ENCODE results near the gene SLC6A8.
"Not testable (repeated sequence)": the region's sequence is repeated elsewhere in the genome, so short reads cannot be mapped to it uniquely, and the experiment has no call there.

SLC6A8 gene

DNA sequence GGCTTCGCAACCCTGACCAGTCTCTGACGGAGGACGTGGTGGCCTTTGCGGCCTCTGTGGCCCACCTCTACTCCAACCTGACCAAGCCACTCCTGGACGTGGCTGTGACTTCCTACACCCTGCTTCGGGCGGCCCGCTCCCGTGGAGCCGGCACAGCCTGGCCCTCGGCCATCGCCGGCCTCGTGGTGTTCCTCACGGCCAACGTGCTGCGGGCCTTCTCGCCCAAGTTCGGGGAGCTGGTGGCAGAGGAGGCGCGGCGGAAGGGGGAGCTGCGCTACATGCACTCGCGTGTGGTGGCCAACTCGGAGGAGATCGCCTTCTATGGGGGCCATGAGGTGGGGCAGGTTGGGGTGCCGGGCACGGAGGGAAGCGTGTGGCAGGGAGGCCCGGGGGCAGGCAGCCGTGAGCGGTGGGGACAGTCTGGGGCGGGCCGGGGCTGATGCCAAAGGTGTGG lies 38.1 kb downstream of the SLC6A8 start:
- H3K9me3 Mint-ChIP-seq: peaks cover 48% of the 10 kb centered on the region
- H3K36me3 Mint-ChIP-seq (ENCODE audit: low read depth): peaks cover 20% of the 10 kb centered on the region
- H3K27ac Mint-ChIP-seq: no peak overlapping the region
- TF ChIP-seq, protein P1, sequence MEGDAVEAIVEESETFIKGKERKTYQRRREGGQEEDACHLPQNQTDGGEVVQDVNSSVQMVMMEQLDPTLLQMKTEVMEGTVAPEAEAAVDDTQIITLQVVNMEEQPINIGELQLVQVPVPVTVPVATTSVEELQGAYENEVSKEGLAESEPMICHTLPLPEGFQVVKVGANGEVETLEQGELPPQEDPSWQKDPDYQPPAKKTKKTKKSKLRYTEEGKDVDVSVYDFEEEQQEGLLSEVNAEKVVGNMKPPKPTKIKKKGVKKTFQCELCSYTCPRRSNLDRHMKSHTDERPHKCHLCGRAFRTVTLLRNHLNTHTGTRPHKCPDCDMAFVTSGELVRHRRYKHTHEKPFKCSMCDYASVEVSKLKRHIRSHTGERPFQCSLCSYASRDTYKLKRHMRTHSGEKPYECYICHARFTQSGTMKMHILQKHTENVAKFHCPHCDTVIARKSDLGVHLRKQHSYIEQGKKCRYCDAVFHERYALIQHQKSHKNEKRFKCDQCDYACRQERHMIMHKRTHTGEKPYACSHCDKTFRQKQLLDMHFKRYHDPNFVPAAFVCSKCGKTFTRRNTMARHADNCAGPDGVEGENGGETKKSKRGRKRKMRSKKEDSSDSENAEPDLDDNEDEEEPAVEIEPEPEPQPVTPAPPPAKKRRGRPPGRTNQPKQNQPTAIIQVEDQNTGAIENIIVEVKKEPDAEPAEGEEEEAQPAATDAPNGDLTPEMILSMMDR (IDR thresholded peaks at IDR 0.05): no peak
- DNase-seq: no peak
- peaks cover 2% of the 10 kb centered on the region for H3K27me3 Mint-ChIP-seq (ENCODE audit: low read depth, poor library complexity)
- peaks cover 30% of the 10 kb centered on the region for H3K4me1 Mint-ChIP-seq
- H3K4me3 Mint-ChIP-seq: no peak overlapping the region

DNA sequence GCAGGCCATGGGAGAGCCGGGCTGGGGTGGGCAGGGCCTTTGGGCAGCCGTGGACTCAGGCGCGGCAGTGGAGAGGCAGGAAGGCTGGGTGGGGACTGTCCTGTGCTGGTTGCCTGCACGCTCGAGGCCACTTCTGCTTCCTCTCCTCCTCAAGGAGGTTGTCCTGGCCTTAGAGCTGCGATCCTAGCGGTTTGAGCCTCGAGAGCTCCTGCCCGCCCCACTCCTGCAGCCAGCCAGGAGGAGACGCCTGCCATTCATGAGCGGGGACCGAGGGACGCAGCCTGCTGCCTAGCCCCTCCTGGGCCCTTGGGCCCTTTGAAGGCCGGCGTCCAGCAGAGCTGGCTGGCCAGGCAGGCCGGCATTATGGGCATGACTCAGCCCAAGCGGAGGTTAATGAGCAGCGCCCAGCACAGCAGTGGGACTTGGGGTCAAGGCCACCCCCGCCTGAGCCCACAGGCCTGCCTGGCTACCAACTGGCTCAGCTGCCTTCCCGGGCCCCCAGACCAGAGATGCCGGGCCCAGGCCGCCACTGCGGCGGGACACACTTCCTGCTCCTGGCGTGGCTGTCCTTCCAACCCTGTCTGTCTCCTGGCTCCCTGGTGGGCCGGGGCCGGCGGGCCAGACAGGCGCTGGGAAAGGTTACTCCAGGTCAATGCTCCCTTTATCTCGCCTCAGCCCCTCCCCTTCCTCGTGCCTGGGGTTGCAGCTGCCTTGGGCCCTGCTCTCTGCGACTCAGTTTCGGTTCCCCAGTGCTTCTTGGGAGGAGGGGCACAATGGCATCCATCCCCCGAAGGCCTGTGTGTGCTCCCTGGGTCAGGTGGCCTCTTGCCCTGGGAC lies 38.8 kb downstream of the SLC6A8 start:
- TF ChIP-seq, protein P1 (IDR thresholded peaks at IDR 0.05): no peak
- H3K27me3 Mint-ChIP-seq (ENCODE audit: low read depth, poor library complexity): peaks cover 2% of the 10 kb centered on the region
- peak; percentile 59 for DNase-seq
- peaks cover 26% of the 10 kb centered on the region for H3K36me3 Mint-ChIP-seq (ENCODE audit: low read depth)
- peaks cover 30% of the 10 kb centered on the region for H3K4me1 Mint-ChIP-seq
- no peak overlapping the region for H3K4me3 Mint-ChIP-seq
- no peak overlapping the region for H3K27ac Mint-ChIP-seq
- H3K9me3 Mint-ChIP-seq: peaks cover 54% of the 10 kb centered on the region

DNA sequence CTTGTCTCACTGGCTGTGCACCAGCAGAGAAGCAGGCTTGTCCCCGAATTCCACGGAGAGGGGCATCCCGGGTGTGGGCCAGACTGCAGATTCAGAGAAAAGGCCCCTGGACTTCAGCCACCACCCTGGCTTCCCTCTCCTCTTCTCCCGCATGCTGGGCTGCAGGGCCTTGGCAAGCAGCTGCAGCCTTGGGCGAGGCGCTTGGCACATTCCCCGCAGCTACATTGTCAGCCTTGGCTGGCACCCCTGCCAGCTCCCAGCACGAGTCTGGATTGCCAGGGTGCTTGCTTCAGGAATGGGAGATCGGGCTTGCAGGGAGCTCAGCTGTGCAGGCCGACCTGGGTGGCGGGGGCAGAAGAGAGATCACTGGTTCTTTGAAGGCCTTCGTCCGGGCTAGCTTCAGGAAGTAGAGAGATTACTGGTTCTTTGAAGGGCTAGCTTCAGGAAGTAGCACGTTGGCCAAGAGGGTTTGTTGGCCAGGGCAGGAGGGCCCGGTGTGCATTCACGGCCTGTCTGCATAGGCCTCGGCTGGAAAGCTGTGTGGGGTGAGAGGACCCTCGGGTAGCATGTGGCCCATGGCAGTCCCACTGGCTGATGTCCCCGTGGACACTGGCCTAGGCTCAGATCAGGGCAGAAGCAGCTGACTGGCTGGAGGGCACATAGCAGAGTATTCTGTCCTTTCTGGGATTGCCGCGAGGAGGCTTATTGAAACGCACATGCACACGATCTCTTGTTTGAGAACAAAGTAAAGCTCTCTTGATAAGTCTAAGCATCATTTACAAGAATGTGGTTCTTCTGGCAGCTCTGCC lies 39.6 kb downstream of the SLC6A8 start:
- peaks cover 23% of the 10 kb centered on the region for H3K4me1 Mint-ChIP-seq
- H3K9me3 Mint-ChIP-seq: peaks cover 56% of the 10 kb centered on the region
- peaks cover 28% of the 10 kb centered on the region for H3K36me3 Mint-ChIP-seq (ENCODE audit: low read depth)
- TF ChIP-seq, protein P1 (IDR thresholded peaks at IDR 0.05): no peak
- no peak overlapping the region for H3K4me3 Mint-ChIP-seq
- H3K27me3 Mint-ChIP-seq (ENCODE audit: low read depth, poor library complexity): peaks cover 2% of the 10 kb centered on the region
- no peak overlapping the region for H3K27ac Mint-ChIP-seq
- no peak for DNase-seq

DNA sequence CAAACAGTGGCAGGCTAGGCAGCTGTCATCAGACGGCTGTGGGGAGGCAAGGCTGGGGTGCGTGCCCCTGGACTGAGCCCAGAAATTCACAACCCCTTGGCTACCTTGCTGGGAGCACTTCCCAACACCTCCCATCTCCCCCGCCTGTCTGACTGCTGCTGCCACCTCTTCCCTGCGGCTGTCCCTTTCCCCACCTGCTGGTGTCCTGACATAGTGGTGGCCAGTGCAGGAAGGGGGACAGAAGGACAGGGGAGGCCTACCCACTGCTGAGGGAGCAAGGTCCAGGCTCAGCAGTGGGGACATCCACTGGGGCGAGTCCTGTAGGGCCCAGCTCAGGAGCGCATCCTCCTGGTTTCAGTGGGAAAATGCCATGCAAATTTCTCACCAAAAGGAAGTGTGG lies 40.4 kb downstream of the SLC6A8 start:
- H3K27ac Mint-ChIP-seq: no peak overlapping the region
- peaks cover 2% of the 10 kb centered on the region for H3K27me3 Mint-ChIP-seq (ENCODE audit: low read depth, poor library complexity)
- TF ChIP-seq, protein P1 (IDR thresholded peaks at IDR 0.05): no peak
- peaks cover 28% of the 10 kb centered on the region for H3K36me3 Mint-ChIP-seq (ENCODE audit: low read depth)
- H3K9me3 Mint-ChIP-seq: peaks cover 52% of the 10 kb centered on the region
- DNase-seq: no peak
- H3K4me1 Mint-ChIP-seq: peaks cover 17% of the 10 kb centered on the region
- no peak overlapping the region for H3K4me3 Mint-ChIP-seq

DNA sequence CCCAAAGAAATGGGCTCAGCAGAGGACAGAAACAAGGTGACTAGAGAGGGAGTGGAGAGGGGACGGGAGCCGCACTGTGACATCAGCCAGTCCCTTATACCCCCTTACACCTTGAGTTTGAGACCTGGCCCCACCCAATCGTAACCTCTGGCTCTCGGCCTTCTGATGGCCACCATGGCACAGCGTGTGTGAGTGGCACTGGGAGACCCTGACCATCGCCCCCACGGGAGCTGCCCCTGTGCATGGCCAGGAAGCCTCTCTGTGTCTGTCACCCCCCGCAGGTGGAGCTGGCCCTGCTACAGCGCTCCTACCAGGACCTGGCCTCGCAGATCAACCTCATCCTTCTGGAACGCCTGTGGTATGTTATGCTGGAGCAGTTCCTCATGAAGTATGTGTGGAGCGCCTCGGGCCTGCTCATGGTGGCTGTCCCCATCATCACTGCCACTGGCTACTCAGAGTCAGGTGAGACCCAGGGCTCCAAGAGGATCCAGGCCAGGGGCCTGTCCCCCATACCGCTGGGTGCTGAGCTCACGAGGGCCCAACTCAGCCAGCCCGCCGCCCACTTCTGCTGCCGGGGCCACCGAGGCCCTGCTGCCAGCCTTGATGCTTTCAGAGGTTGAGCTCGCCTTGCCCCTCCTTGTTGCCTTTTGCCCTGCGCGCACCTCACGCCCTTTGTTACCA lies 41.4 kb downstream of the SLC6A8 start:
- DNase-seq: no peak
- TF ChIP-seq, protein P1 (IDR thresholded peaks at IDR 0.05): no peak
- Mint-ChIP-seq H3K9me3 (peaks cover 59% of the 10 kb centered on the region), H3K27me3 (ENCODE audit: low read depth, poor library complexity) (peaks cover 2% of the 10 kb centered on the region), H3K27ac (no peak overlapping the region), H3K4me3 (no peak overlapping the region), H3K36me3 (ENCODE audit: low read depth) (peaks cover 28% of the 10 kb centered on the region), H3K4me1 (peaks cover 17% of the 10 kb centered on the region)

DNA sequence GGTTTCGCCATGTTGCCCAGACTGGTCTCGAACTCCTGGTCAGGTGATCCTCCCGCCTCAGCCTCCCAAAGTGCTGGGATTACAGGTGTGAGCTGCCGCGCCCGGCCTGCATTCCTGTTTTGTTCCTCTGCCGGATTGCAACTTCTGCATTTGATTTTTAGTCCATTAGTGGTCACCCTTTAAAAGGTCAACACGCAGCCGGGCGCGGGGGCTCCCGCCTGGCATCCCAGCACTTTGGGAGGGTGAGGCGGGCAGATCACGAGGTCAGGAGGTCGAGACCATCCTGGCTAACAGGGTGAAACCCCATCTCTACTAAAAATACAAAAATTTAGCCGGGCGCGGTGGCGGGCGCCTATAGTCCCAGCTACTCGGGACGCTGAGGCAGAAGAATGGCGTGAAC lies 42.4 kb downstream of the SLC6A8 start:
- not testable (repeated sequence) for H3K27me3 Mint-ChIP-seq (ENCODE audit: low read depth, poor library complexity); H3K27ac Mint-ChIP-seq; DNase-seq; H3K4me3 Mint-ChIP-seq
- Mint-ChIP-seq H3K36me3 (ENCODE audit: low read depth) (peaks cover 33% of the 10 kb centered on the region), H3K4me1 (peaks cover 17% of the 10 kb centered on the region), H3K9me3 (peaks cover 66% of the 10 kb centered on the region)

Data from nephron progenitor cell (in vitro differentiated cells).